ENCODE data around the gene DIRAS3.

- TF ChIP-seq CTCF (conservative IDR thresholded peaks at IDR 0.05 in 1 of 2, IDR thresholded peaks at IDR 0.05 in 1 of 2; ENCODE audit: low read depth in 1 of 2, low read length in 2 of 2), result peak; percentile 21 to 53
- TF ChIP-seq EZH2 (IDR thresholded peaks at IDR 0.05; ENCODE audit: low read length, missing control alignments), result no peak
Observed at GRCh38 chr1:68010090-68010489, 40.3 kb downstream of the DIRAS3 start.

Measured in fibroblast of lung (primary cell).